Gastroesophageal sphincter (tissue), 3 donors: ENCODE measurements around the gene AQP7.
"Not testable (repeated sequence)": the region's sequence is repeated elsewhere in the genome, so short reads cannot be mapped to it uniquely, and the experiment has no call there.

Experiments used
- CTCF ChIP-seq, 4 experiments: fragments of 200-600 bp in 2 of 4; fragments of 450-650 bp in 2 of 4; sonication (generic) in 1 of 4; IDR thresholded peaks; one replicate each; pipeline ENCODE4 v1.5.1; 2017 to 2019; ENCODE audit warnings: antibody characterized with exemption in 4 of 4, mild to moderate bottlenecking in 2 of 4, moderate library complexity in 2 of 4
- EP300 ChIP-seq: sonication (generic); formaldehyde crosslinking; IDR thresholded peaks from one replicate; pipeline ENCODE4 v1.6.1; 2017; ENCODE audit warnings: antibody characterized with exemption, mild to moderate bottlenecking
- POLR2AphosphoS5 ChIP-seq: sonication (generic); formaldehyde crosslinking; IDR thresholded peaks from one replicate; pipeline ENCODE4 v1.6.1; 2017; ENCODE audit warnings: antibody characterized with exemption

GRCh38 chr9:33364814-33365213, 37.6 kb downstream of the AQP7 start:
- TF ChIP-seq POLR2AphosphoS5; CTCF (IDR thresholded peaks at IDR 0.05); EP300: not testable (repeated sequence)
